Measurements from ENCODE around the gene FSD1.

- TF ChIP-seq CTCF (IDR thresholded peaks at IDR 0.05) (no peak), POLR2A (IDR thresholded peaks at IDR 0.05) (no peak)
Observed at GRCh38 chr19:4301590-4302242, 2.7 kb upstream of the FSD1 start.

Measured in Peyer's patch (tissue), 4 donors.